IMR-90 (cell line): ENCODE measurements around the gene DIPK1A. TPM values are rescaled to one million over a fixed set of nuclear protein-coding genes. Genes with fewer than 3 reads are reported as not detected.

Experiments
- ATAC-seq: fragments of 200-7000 bp; cut with Tn5 transposase; 2 replicates; pipeline ENCODE4 v1.9.1; 2020; ENCODE audit warnings: low read depth, mild to moderate bottlenecking, moderate library complexity
- BruUV-seq: library from RNA; stranded (reverse); fragments of 400-500 nt; replicated peaks from 2 replicates; lab custom pipeline; 2021; lab: Mats Ljungman, UMichigan
- CTCF ChIA-PET: fragments of 300-600 bp; formaldehyde crosslinking; extraction: SDS; loops from one replicate; lab custom pipeline; 2021; ENCODE audit warnings: antibody characterized with exemption; lab: Yijun Ruan, JAX
- POLR2A ChIA-PET: fragments of 300-600 bp; sonication (Branson Sonifier 250); formaldehyde crosslinking; loops from one replicate; lab custom pipeline; 2022; ENCODE audit warnings: antibody characterized with exemption; ENCODE audit not compliant: unreplicated experiment; lab: Charles Lee
- DNase-seq: peaks from one replicate; pipeline ENCODE4 v3.0.0; 2013
- H2AFZ ChIP-seq: replicated peaks from 2 replicates; pipeline ENCODE3; 2013; ENCODE audit warnings: low read length, mild to moderate bottlenecking; ENCODE audit not compliant: poor library complexity
- H2AK5ac ChIP-seq: 2 replicates; pipeline ENCODE4 v1.6.1; 2013; ENCODE audit warnings: low read depth, low read length, inconsistent platforms
- H2AK9ac ChIP-seq: replicated peaks from 2 replicates; pipeline ENCODE3; 2013; ENCODE audit warnings: mild to moderate bottlenecking, low read depth, low read length, moderate library complexity; ENCODE audit not compliant: poor library complexity
- H2BK120ac ChIP-seq: 2 replicates; pipeline ENCODE4 v1.6.1; 2013; ENCODE audit warnings: low read depth, low read length, inconsistent platforms
- H2BK15ac ChIP-seq: 3 replicates; pipeline ENCODE4 v1.6.1; 2013; ENCODE audit warnings: low read depth, low read length, inconsistent platforms
- H2BK20ac ChIP-seq: 2 replicates; pipeline ENCODE4 v1.6.1; 2013; ENCODE audit warnings: low read depth, mild to moderate bottlenecking, inconsistent platforms, low read length, moderate library complexity
- H2BK5ac ChIP-seq: 2 replicates; pipeline ENCODE4 v1.6.1; 2013; ENCODE audit warnings: mild to moderate bottlenecking, low read depth, low read length, inconsistent platforms; ENCODE audit not compliant: poor library complexity, severe bottlenecking
- H3K14ac ChIP-seq: replicated peaks from 2 replicates; pipeline ENCODE4 v1.6.1; 2013; ENCODE audit warnings: low read depth, low read length, inconsistent platforms
- H3K18ac ChIP-seq: 2 replicates; pipeline ENCODE4 v1.6.1; 2013; ENCODE audit warnings: low read depth, low read length, control low read depth
- H3K23ac ChIP-seq: 2 replicates; pipeline ENCODE4 v1.6.1; 2013; ENCODE audit warnings: low read depth, low read length, inconsistent platforms
- H3K27ac ChIP-seq: 2 replicates; pipeline ENCODE4 v1.5.1; 2013; ENCODE audit warnings: mild to moderate bottlenecking, control low read depth, low read length; ENCODE audit not compliant: insufficient read depth
- H3K27me3 ChIP-seq: 2 replicates; pipeline ENCODE4 v1.6.1; 2013; ENCODE audit warnings: low read length; ENCODE audit not compliant: control insufficient read depth, insufficient read depth
- H3K36me3 ChIP-seq: 2 replicates; pipeline ENCODE4 v1.6.1; 2013; ENCODE audit warnings: low read length, mixed read lengths; ENCODE audit not compliant: control insufficient read depth, insufficient read depth
- H3K4ac ChIP-seq: 2 replicates; pipeline ENCODE4 v1.6.1; 2013; ENCODE audit warnings: low read depth, low read length, inconsistent platforms
- H3K4me1 ChIP-seq: 2 replicates; pipeline ENCODE4 v1.6.1; 2013; ENCODE audit warnings: low read length, mixed read lengths; ENCODE audit not compliant: control insufficient read depth, insufficient read depth
- H3K4me2 ChIP-seq: 2 replicates; pipeline ENCODE4 v1.6.1; 2013; ENCODE audit warnings: low read depth, mild to moderate bottlenecking, control low read depth, low read length, moderate library complexity
- H3K4me3 ChIP-seq: 2 replicates; pipeline ENCODE4 v1.5.1; 2013; ENCODE audit warnings: low read depth, mild to moderate bottlenecking, control low read depth, low read length, moderate library complexity; ENCODE audit not compliant: insufficient read depth
- H3K56ac ChIP-seq: 2 replicates; pipeline ENCODE4 v1.6.1; 2013; ENCODE audit warnings: low read length, inconsistent platforms; ENCODE audit not compliant: insufficient read depth; ENCODE audit errors: extremely low read depth
- H3K79me1 ChIP-seq, 2 experiments: 2 replicates each; pipeline ENCODE4 v1.6.1; 2013; ENCODE audit warnings: low read length in 2 of 2, inconsistent platforms in 1 of 2, low read depth in 1 of 2
- H3K9ac ChIP-seq: 2 replicates; pipeline ENCODE4 v1.6.1; 2013; ENCODE audit warnings: low read depth, low read length, control low read depth
- H3K9me1 ChIP-seq: 2 replicates; pipeline ENCODE4 v1.6.1; 2013; ENCODE audit warnings: low read length, inconsistent platforms; ENCODE audit not compliant: insufficient read depth
- H3K9me3 ChIP-seq: 2 replicates; pipeline ENCODE4 v1.6.1; 2013; ENCODE audit warnings: low read length; ENCODE audit not compliant: control insufficient read depth, insufficient read depth
- H4K20me1 ChIP-seq: 2 replicates; pipeline ENCODE4 v1.6.1; 2013; ENCODE audit warnings: low read length, inconsistent platforms; ENCODE audit not compliant: insufficient read depth
- H4K5ac ChIP-seq: 2 replicates; pipeline ENCODE4 v1.6.1; 2013; ENCODE audit warnings: mild to moderate bottlenecking, low read depth, low read length, control low read depth
- H4K8ac ChIP-seq, 2 experiments: 2 replicates each; pipeline ENCODE4 v1.6.1; 2013; ENCODE audit warnings: low read depth in 2 of 2, low read length in 2 of 2, control low read depth in 1 of 2, inconsistent platforms in 1 of 2
- H4K91ac ChIP-seq: 2 replicates; pipeline ENCODE4 v1.6.1; 2013; ENCODE audit warnings: low read depth, low read length, inconsistent platforms; ENCODE audit not compliant: insufficient read depth
- CEBPB ChIP-seq: IDR thresholded peaks from 2 replicates; pipeline ENCODE4 v1.6.1; 2012; ENCODE audit warnings: low read depth, low read length, improper control_type of control experiment
- CHD1 ChIP-seq: IDR thresholded peaks from 2 replicates; pipeline ENCODE4 v1.6.1; 2012; ENCODE audit warnings: low read depth, low read length, improper control_type of control experiment
- ELK1 ChIP-seq: fragments of 150-350 bp; IDR thresholded peaks from 2 replicates; pipeline ENCODE4 v1.6.1; 2016; ENCODE audit warnings: low read depth, mild to moderate bottlenecking, low read length, moderate library complexity, borderline replicate concordance
- FOS ChIP-seq: fragments of 150-350 bp; IDR thresholded peaks from 2 replicates; pipeline ENCODE4 v1.6.1; 2016; ENCODE audit warnings: low read depth, low read length
- MXI1 ChIP-seq: IDR thresholded peaks from 2 replicates; pipeline ENCODE4 v1.6.1; 2012; ENCODE audit warnings: low read depth, mild to moderate bottlenecking, low read length, moderate library complexity, borderline replicate concordance
- RAD21 ChIP-seq: IDR thresholded peaks from 2 replicates; pipeline ENCODE4 v1.6.1; 2012; ENCODE audit warnings: low read length, improper control_type of control experiment
- SMC3 ChIP-seq: fragments of 150-350 bp; IDR thresholded peaks from 2 replicates; pipeline ENCODE4 v1.6.1; 2016; ENCODE audit warnings: low read depth, mild to moderate bottlenecking, antibody characterized with exemption, low read length, moderate library complexity
- WGBS, 2 experiments: methylation state at CpG; one replicate each; pipeline versions ENCODE4 v1.1.5 to v1.1.7; 2013; ENCODE audit warnings: missing lambda C conversion rate in 2 of 2; ENCODE audit not compliant: insufficient read length in 1 of 2; ENCODE audit errors: extremely low coverage in 2 of 2; 5-methylcytosine and 5-hydroxymethylcytosine counted together
- dilution Hi-C: fragments of 300-500 bp; cut with HindIII; formaldehyde crosslinking; loops from one replicate; pipeline ENCODE4 v1.14.3; 2018; ENCODE audit warnings: low sequenced_read_pairs; ENCODE audit not compliant: unreplicated experiment
- in situ Hi-C: fragments of 300-500 bp; cut with MboI; formaldehyde crosslinking; loops from 3 replicates; pipeline ENCODE4 v1.14.3; 2019; ENCODE audit warnings: low sequenced_read_pairs, inconsistent platforms, mixed read lengths
- intact Hi-C: fragments of 100-400 bp; cut with micrococcal nuclease; formaldehyde crosslinking; loops from 2 replicates; pipeline ENCODE4 v1.10.0; 2022
- polyA plus RNA-seq, 3 experiments: library from polyadenylated mRNA; depleted of rRNA; stranded (reverse); fragments of >200 nt; gene quantifications; 2 replicates each; pipeline ENCODE4 v1.2.3, GENCODE V29; 2012; ENCODE audit warnings: low replicate concordance in 1 of 3
- total RNA-seq: library from RNA; depleted of rRNA; stranded (reverse); fragments of >200 nt; gene quantifications from 2 replicates; pipeline ENCODE4 v1.2.3, GENCODE V29; 2012

Gene DIPK1A
- total and polyA plus RNA-seq, 2 of the 4 experiments (the other 2 are of a cell fraction) = 4.7 to 5.7 TPM

- H3K9ac ChIP-seq = no peak overlapping the region
- no peaks in the 10 kb centered on the region for H4K20me1 ChIP-seq
- DNase-seq (no peak), ATAC-seq (no peak)
- no peaks in the 10 kb centered on the region for H3K4me1 ChIP-seq
- WGBS, 2 experiments = no CpG with 5 or more reads among the region's 1 CpG
- H3K18ac ChIP-seq = no peak overlapping the region
- no peak overlapping the region for H2BK120ac ChIP-seq
- no peaks in the 10 kb centered on the region for H3K9me3 ChIP-seq
- no peak overlapping the region for H2AK9ac ChIP-seq
- H4K8ac ChIP-seq = no peak overlapping the region
- no peak overlapping the region for H2BK5ac ChIP-seq
- H3K56ac ChIP-seq = no peak overlapping the region
- no peak overlapping the region for H3K4ac ChIP-seq
- H2BK20ac ChIP-seq = no peak overlapping the region
- H3K79me1 ChIP-seq = no peaks in the 10 kb centered on the region
- dilution Hi-C loops = no loop called here
- ChIA-PET POLR2A (interaction anchor here (0.7 kb wide), 1 partner anchor 15 kb away, joined by 3 read pairs; no protein-coding TSS in a partner anchor), CTCF (no interaction called here)
- H3K27ac ChIP-seq = no peak overlapping the region
- no peak overlapping the region for H2AK5ac ChIP-seq
- no TSS peak for BruUV-seq
- peaks cover 20% of the 10 kb centered on the region for H3K27me3 ChIP-seq
- no peak overlapping the region for H3K14ac ChIP-seq
- TF ChIP-seq SMC3 (no peak), MXI1 (no peak), CEBPB (no peak), CHD1 (no peak), ELK1 (no peak), FOS (no peak), RAD21 (no peak)
- no peaks in the 10 kb centered on the region for H3K9me1 ChIP-seq
- intact Hi-C loops = no loop called here
- no peak overlapping the region for H3K23ac ChIP-seq
- H3K4me3 ChIP-seq = no peak overlapping the region
- H4K91ac ChIP-seq = no peak overlapping the region
- no peak overlapping the region for H4K5ac ChIP-seq
- no peak overlapping the region for H3K4me2 ChIP-seq
- no peak overlapping the region for H2BK15ac ChIP-seq
- no peaks in the 10 kb centered on the region for H3K36me3 ChIP-seq
- in situ Hi-C loops = loop anchor here (25.0 kb wide), 1 partner anchor 857 kb away; no protein-coding TSS in a partner anchor
- no peak overlapping the region for H2AFZ ChIP-seq
These were observed 44.0 kb upstream of the DIPK1A start for GRCh38 chr1:93005252-93005598.
